HepG2 (cell line): ENCODE results near the gene AMIGO3. TPM values are rescaled to one million over a fixed set of nuclear protein-coding genes. Genes with fewer than 3 reads are reported as not detected.

ENCODE experiments used
- ATF1 ChIP-seq: IDR thresholded peaks from 2 replicates; pipeline ENCODE4 v1.6.1; 2016; ENCODE audit warnings: mild to moderate bottlenecking, control low read depth
- ATRX ChIP-seq: sonication (generic); formaldehyde crosslinking; IDR thresholded peaks from 2 replicates; pipeline ENCODE4 v1.4.0; 2020; ENCODE audit warnings: missing genetic modification reagents, borderline replicate concordance
- CCDC6 ChIP-seq: sonication (generic); formaldehyde crosslinking; IDR thresholded peaks from 2 replicates; pipeline ENCODE4 v1.8.1; 2022; ENCODE audit warnings: mild to moderate bottlenecking, missing genetic modification reagents, moderate library complexity
- DNMT1 ChIP-seq: sonication (generic); formaldehyde crosslinking; IDR thresholded peaks from 2 replicates; pipeline ENCODE4 v1.5.1; 2020; ENCODE audit warnings: mild to moderate bottlenecking, missing genetic modification reagents
- ERF ChIP-seq: IDR thresholded peaks from 2 replicates; pipeline ENCODE4 v1.6.1; 2018; ENCODE audit warnings: missing biosample characterization, missing genetic modification reagents
- FUBP1 ChIP-seq: sonication (generic); formaldehyde crosslinking; IDR thresholded peaks from 2 replicates; pipeline ENCODE4 v1.5.1; 2020; ENCODE audit warnings: missing genetic modification reagents, mild to moderate bottlenecking, borderline replicate concordance
- HIVEP1 ChIP-seq: sonication (generic); formaldehyde crosslinking; IDR thresholded peaks from 2 replicates; pipeline ENCODE4 v1.4.0; 2020; ENCODE audit warnings: mild to moderate bottlenecking, missing genetic modification reagents
- HNF4A ChIP-seq: sonication (generic); formaldehyde crosslinking; IDR thresholded peaks from 2 replicates; pipeline ENCODE4 v1.4.0; 2020; ENCODE audit warnings: missing genetic modification reagents
- JUND ChIP-seq: sonication (generic); formaldehyde crosslinking; IDR thresholded peaks from 2 replicates; pipeline ENCODE4 v1.8.0; 2022; ENCODE audit warnings: mild to moderate bottlenecking, missing genetic modification reagents
- KDM2A ChIP-seq: sonication (generic); formaldehyde crosslinking; IDR thresholded peaks from 2 replicates; pipeline ENCODE4 v1.4.0; 2020; ENCODE audit warnings: low read depth, missing genetic modification reagents, borderline replicate concordance
- MBNL3 ChIP-seq: fragments of 250-450 bp; sonication (Bioruptor Pico); conservative IDR thresholded peaks from 2 replicates; pipeline ENCODE4 v1.8.0; 2022; ENCODE audit warnings: mild to moderate bottlenecking, inconsistent platforms
- MYC ChIP-seq: sonication (generic); formaldehyde crosslinking; IDR thresholded peaks from 2 replicates; pipeline ENCODE4 v1.9.0; 2021; ENCODE audit warnings: missing genetic modification reagents, borderline replicate concordance
- NCOA1 ChIP-seq: sonication (generic); formaldehyde crosslinking; IDR thresholded peaks from 2 replicates; pipeline ENCODE4 v1.9.0; 2021; ENCODE audit warnings: missing genetic modification reagents
- PATZ1 ChIP-seq: sonication (generic); formaldehyde crosslinking; IDR thresholded peaks from 2 replicates; pipeline ENCODE4 v1.4.0; 2020; ENCODE audit warnings: missing genetic modification reagents
- PHF8 ChIP-seq: sonication (generic); formaldehyde crosslinking; IDR thresholded peaks from 2 replicates; pipeline ENCODE4 v1.5.0; 2020; ENCODE audit warnings: missing genetic modification reagents
- PITX1 ChIP-seq: sonication (generic); formaldehyde crosslinking; IDR thresholded peaks from 2 replicates; pipeline ENCODE4 v1.5.1; 2020; ENCODE audit warnings: mild to moderate bottlenecking, missing genetic modification reagents
- SP5 ChIP-seq: IDR thresholded peaks from 2 replicates; pipeline ENCODE4 v1.6.1; 2016; ENCODE audit warnings: low read depth, borderline replicate concordance
- ZFY ChIP-seq: sonication (generic); formaldehyde crosslinking; IDR thresholded peaks from 2 replicates; pipeline ENCODE4 v1.4.0; 2020; ENCODE audit warnings: missing genetic modification reagents
- ZMAT5 ChIP-seq: sonication (generic); formaldehyde crosslinking; IDR thresholded peaks from 2 replicates; pipeline ENCODE4 v1.5.0; 2020; ENCODE audit warnings: mild to moderate bottlenecking, low read depth, missing genetic modification reagents, borderline replicate concordance
- ZNF143 ChIP-seq: sonication (generic); formaldehyde crosslinking; IDR thresholded peaks from 2 replicates; pipeline ENCODE4 v1.4.0; 2020; ENCODE audit warnings: missing genetic modification reagents
- ZNF354B ChIP-seq: sonication (generic); formaldehyde crosslinking; IDR thresholded peaks from 2 replicates; pipeline ENCODE4 v1.8.0; 2022; ENCODE audit warnings: mild to moderate bottlenecking, missing genetic modification reagents
- ZNF383 ChIP-seq: sonication (generic); formaldehyde crosslinking; IDR thresholded peaks from 2 replicates; pipeline ENCODE4 v1.4.0; 2020; ENCODE audit warnings: missing genetic modification reagents, mild to moderate bottlenecking, borderline replicate concordance
- ZNF589 ChIP-seq: sonication (generic); formaldehyde crosslinking; conservative IDR thresholded peaks from 2 replicates; pipeline ENCODE4 v1.8.0; 2022; ENCODE audit warnings: mild to moderate bottlenecking, moderate library complexity, missing genetic modification reagents
- ZNF740 ChIP-seq: sonication (generic); formaldehyde crosslinking; IDR thresholded peaks from 2 replicates; pipeline ENCODE4 v1.4.0; 2020; ENCODE audit warnings: missing genetic modification reagents
- ZNF781 ChIP-seq: sonication (generic); formaldehyde crosslinking; IDR thresholded peaks from 2 replicates; pipeline ENCODE4 v1.5.1; 2020; ENCODE audit warnings: borderline replicate concordance, mild to moderate bottlenecking, missing genetic modification reagents; ENCODE audit errors: not compliant biosample characterization
- polyA plus RNA-seq, 8 experiments: library from polyadenylated mRNA; depleted of rRNA in 3 of 8; stranded (reverse) in 7 of 8; unstranded in 1 of 8; fragments of >200 nt; fragmentation: Illumina TruSeq in 4 of 8; extraction: Trizol in 4 of 8; gene quantifications; 2 replicates each; pipeline versions ENCODE4 v1.2.1 to v1.2.3, GENCODE V29; 2011 to 2016; ENCODE audit warnings: low read depth in 4 of 8, missing spikeins in 1 of 8, mixed read lengths in 1 of 8; ENCODE audit not compliant: insufficient read depth in 1 of 8
- total RNA-seq, 5 experiments: library from RNA; depleted of rRNA; stranded (reverse); fragments of >200 nt; fragmentation: Illumina TruSeq; extraction: Trizol; gene quantifications; 2 replicates each; pipeline ENCODE4 v1.2.3, GENCODE V29; 2016; ENCODE audit warnings: low read depth in 1 of 5

AMIGO3 gene
- total and polyA plus RNA-seq, 2 of the 13 experiments (the other 11 are each of a cell fraction or from before 2014, with no cell fraction given), result 0.35 TPM; not detected in 1

GRCh38 chr3:49671291-49672288 lies 47.9 kb downstream of the AMIGO3 start (continued):
- no peak for TF ChIP-seq ZNF354B (CRISPR knock-in tag)
- peak; percentile 63; the same call in 1 of the 2 replicates for TF ChIP-seq KDM2A
- TF ChIP-seq SP5 (CRISPR knock-in tag), result peak; percentile 90
- TF ChIP-seq ZNF383, result no peak
- peak; percentile 42; the same call in 1 of the 2 replicates for TF ChIP-seq PITX1 (CRISPR knock-in tag)
- peak; percentile 75; the same call in 1 of the 2 replicates for TF ChIP-seq NCOA1
- peak; percentile 46 for TF ChIP-seq ZNF781 (CRISPR knock-in tag)
- no peak for TF ChIP-seq ZMAT5 (CRISPR knock-in tag)
- TF ChIP-seq JUND (CRISPR knock-in tag), result 0 out of 2 replicates have a peak, but pooled peaks have one; percentile 20
- peak; percentile 79 for TF ChIP-seq PATZ1
- TF ChIP-seq DNMT1 (CRISPR knock-in tag), result no peak; the same call in 1 of the 2 replicates
- peak; percentile 60; the same call in 1 of the 2 replicates for TF ChIP-seq ERF (CRISPR knock-in tag)
- 0 out of 2 replicates have a peak, but pooled peaks have one; percentile 33 for TF ChIP-seq ZNF143 (CRISPR knock-in tag)
- TF ChIP-seq ZNF589 (CRISPR knock-in tag), result no peak
- TF ChIP-seq ATF1 (CRISPR knock-in tag), result no peak
- TF ChIP-seq MBNL3 (CRISPR knock-in tag), result no peak
- TF ChIP-seq PHF8 (CRISPR knock-in tag), result peak; percentile 30; the same call in 1 of the 2 replicates
- TF ChIP-seq CCDC6 (CRISPR knock-in tag), result peak; percentile 55; the same call in 1 of the 2 replicates
- peak; percentile 74 for TF ChIP-seq HNF4A
- TF ChIP-seq ZFY, result peak; percentile 52
- no peak; the same call in 1 of the 2 replicates for TF ChIP-seq MYC
- TF ChIP-seq ATRX, result no peak
- TF ChIP-seq FUBP1 (CRISPR knock-in tag), result peak; percentile 29; the same call in 1 of the 2 replicates
- 0 out of 2 replicates have a peak, but pooled peaks have one; percentile 24 for TF ChIP-seq HIVEP1 (CRISPR knock-in tag)
- TF ChIP-seq ZNF740 (CRISPR knock-in tag), result 0 out of 2 replicates have a peak, but pooled peaks have one; percentile 23
